H9 (cell line): ENCODE measurements around the gene L3MBTL4. TPM values are rescaled to one million over a fixed set of nuclear protein-coding genes. Genes with fewer than 3 reads are reported as not detected.

Source experiments
- DNase-seq: peaks from one replicate; pipeline ENCODE4 v3.0.0-alpha.2; 2017
- H2AFZ ChIP-seq: one replicate; pipeline ENCODE4 v1.6.1; 2013; ENCODE audit warnings: mild to moderate bottlenecking, low read length, control low read depth, moderate library complexity
- H2AK5ac ChIP-seq: 2 replicates; pipeline ENCODE4 v1.6.1; 2013; ENCODE audit warnings: low read length, control low read depth, mixed read lengths; ENCODE audit not compliant: insufficient read length
- H2BK120ac ChIP-seq: one replicate; pipeline ENCODE4 v1.6.1; 2013; ENCODE audit warnings: low read depth, mild to moderate bottlenecking, low read length, control low read depth, inconsistent platforms; ENCODE audit not compliant: poor library complexity, severe bottlenecking
- H2BK12ac ChIP-seq: 2 replicates; pipeline ENCODE4 v1.6.1; 2013; ENCODE audit warnings: low read length, control low read depth, mixed read lengths, low read depth; ENCODE audit not compliant: insufficient read length
- H2BK15ac ChIP-seq: 2 replicates; pipeline ENCODE4 v1.6.1; 2013; ENCODE audit warnings: low read depth, low read length, control low read depth
- H2BK20ac ChIP-seq: one replicate; pipeline ENCODE4 v1.6.1; 2013; ENCODE audit warnings: low read depth, mild to moderate bottlenecking, low read length, control low read depth, inconsistent platforms; ENCODE audit not compliant: poor library complexity, severe bottlenecking
- H2BK5ac ChIP-seq: 2 replicates; pipeline ENCODE4 v1.6.1; 2013; ENCODE audit warnings: low read length, control low read depth, mixed read lengths; ENCODE audit not compliant: insufficient read length
- H3K14ac ChIP-seq: 2 replicates; pipeline ENCODE4 v1.6.1; 2013; ENCODE audit warnings: low read length, control low read depth; ENCODE audit not compliant: insufficient read depth
- H3K18ac ChIP-seq: 2 replicates; pipeline ENCODE4 v1.6.1; 2013; ENCODE audit warnings: low read depth, mild to moderate bottlenecking, mixed read lengths, low read length, control low read depth; ENCODE audit not compliant: insufficient read length
- H3K23ac ChIP-seq: 2 replicates; pipeline ENCODE4 v1.6.1; 2013; ENCODE audit warnings: low read length, control low read depth, mixed read lengths, low read depth; ENCODE audit not compliant: insufficient read length
- H3K23me2 ChIP-seq: 2 replicates; pipeline ENCODE4 v1.6.1; 2013; ENCODE audit warnings: low read depth, mild to moderate bottlenecking, mixed read lengths, low read length, control low read depth; ENCODE audit not compliant: insufficient read length, poor library complexity, severe bottlenecking
- H3K27ac ChIP-seq: 2 replicates; pipeline ENCODE4 v1.5.1; 2013; ENCODE audit warnings: low read length, control low read depth, mixed read lengths, low read depth; ENCODE audit not compliant: insufficient read length
- H3K27me3 ChIP-seq: 2 replicates; pipeline ENCODE4 v1.6.1; 2013; ENCODE audit warnings: low read length, control low read depth, inconsistent platforms; ENCODE audit not compliant: insufficient read depth
- H3K4ac ChIP-seq: 2 replicates; pipeline ENCODE4 v1.6.1; 2013; ENCODE audit warnings: low read depth, mild to moderate bottlenecking, control low read depth, inconsistent platforms, low read length, moderate library complexity
- H3K4me1 ChIP-seq: 2 replicates; pipeline ENCODE4 v1.6.1; 2013; ENCODE audit warnings: low read length, control low read depth, inconsistent platforms; ENCODE audit not compliant: insufficient read depth
- H3K4me2 ChIP-seq: 2 replicates; pipeline ENCODE4 v1.6.1; 2013; ENCODE audit warnings: low read length, control low read depth, mixed read lengths; ENCODE audit not compliant: insufficient read length, insufficient read depth
- H3K56ac ChIP-seq: 2 replicates; pipeline ENCODE4 v1.6.1; 2013; ENCODE audit warnings: low read depth, mild to moderate bottlenecking, mixed read lengths, low read length, control low read depth; ENCODE audit not compliant: insufficient read length
- H3K79me1 ChIP-seq: 2 replicates; pipeline ENCODE4 v1.6.1; 2013; ENCODE audit warnings: low read depth, mild to moderate bottlenecking, moderate library complexity, low read length, control low read depth, inconsistent platforms; ENCODE audit not compliant: insufficient read depth, poor library complexity, severe bottlenecking
- H3K79me2 ChIP-seq: 2 replicates; pipeline ENCODE4 v1.6.1; 2013; ENCODE audit warnings: low read length, control low read depth, inconsistent platforms; ENCODE audit not compliant: insufficient read depth
- H3K9ac ChIP-seq: 2 replicates; pipeline ENCODE4 v1.6.1; 2013; ENCODE audit warnings: low read length, control low read depth, mixed read lengths; ENCODE audit not compliant: insufficient read length; ENCODE audit errors: extremely low read depth
- H3K9me3 ChIP-seq: one replicate; pipeline ENCODE4 v1.6.1; 2013; ENCODE audit warnings: low read depth, low read length, inconsistent platforms; ENCODE audit not compliant: control insufficient read depth
- H3T11ph ChIP-seq: one replicate; pipeline ENCODE4 v1.6.1; 2013; ENCODE audit warnings: mild to moderate bottlenecking, low read length, control low read depth, inconsistent platforms
- H4K20me1 ChIP-seq: one replicate; pipeline ENCODE4 v1.6.1; 2013; ENCODE audit not compliant: control insufficient read depth, insufficient read length, insufficient read depth
- H4K5ac ChIP-seq: 2 replicates; pipeline ENCODE4 v1.6.1; 2013; ENCODE audit warnings: low read depth, mild to moderate bottlenecking, mixed read lengths, low read length, control low read depth; ENCODE audit not compliant: insufficient read length
- H4K8ac ChIP-seq: replicated peaks from 2 replicates; pipeline ENCODE4 v1.6.1; 2013; ENCODE audit warnings: low read length, control low read depth, mixed read lengths, low read depth; ENCODE audit not compliant: insufficient read length
- H4K91ac ChIP-seq: 2 replicates; pipeline ENCODE4 v1.6.1; 2013; ENCODE audit warnings: low read depth, mild to moderate bottlenecking, moderate library complexity, mixed read lengths, low read length, control low read depth; ENCODE audit not compliant: insufficient read length
- H3K27ac Mint-ChIP-seq, 3 experiments: 2 replicates in 2 of 3; 3 replicates in 1 of 3; pipeline ENCODE4 v1.8.0; 2020 to 2021; ENCODE audit warnings: mixed read lengths in 3 of 3, mild to moderate bottlenecking in 1 of 3, moderate library complexity in 1 of 3
- H3K27me3 Mint-ChIP-seq: 2 replicates; pipeline ENCODE4 v1.8.0; 2021; ENCODE audit warnings: low read depth, mild to moderate bottlenecking, moderate library complexity, mixed read lengths
- H3K36me3 Mint-ChIP-seq, 3 experiments: 2 replicates in 2 of 3; 3 replicates in 1 of 3; pipeline ENCODE4 v1.8.0; 2020 to 2021; ENCODE audit warnings: low read depth in 3 of 3, mixed read lengths in 3 of 3; ENCODE audit not compliant: insufficient read depth in 1 of 3
- H3K4me1 Mint-ChIP-seq, 2 experiments: 2 replicates each; pipeline ENCODE4 v1.8.0; 2020; ENCODE audit warnings: mixed read lengths in 2 of 2
- H3K4me3 Mint-ChIP-seq, 2 experiments: 2 replicates in 1 of 2; 3 replicates in 1 of 2; pipeline ENCODE4 v1.8.0; 2020 to 2021; ENCODE audit warnings: mild to moderate bottlenecking in 2 of 2, mixed read lengths in 2 of 2, moderate library complexity in 1 of 2
- H3K9me3 Mint-ChIP-seq, 2 experiments: 2 replicates in 1 of 2; 3 replicates in 1 of 2; pipeline ENCODE4 v1.8.0; 2020; ENCODE audit warnings: mild to moderate bottlenecking in 2 of 2, mixed read lengths in 2 of 2, moderate library complexity in 1 of 2
- WGBS: extraction: QIAGEN DNeasy Blood & Tissue Kit; methylation state at CpG from one replicate; pipeline ENCODE4 v1.1.7; 2013; ENCODE audit warnings: missing lambda C conversion rate, low lambda C conversion rate, mixed read lengths; ENCODE audit not compliant: insufficient read length; ENCODE audit errors: extremely low coverage; 5-methylcytosine and 5-hydroxymethylcytosine counted together
- total RNA-seq: library from RNA; stranded (reverse); gene quantifications from 2 replicates; pipeline ENCODE4 v1.2.1, GENCODE V29; 2021
- TF ChIP-seq, protein P1 (sequence below): fragments of 200-600 bp; sonication (generic); conservative IDR thresholded peaks from 3 replicates; pipeline ENCODE4 v1.8.0; 2021; ENCODE audit warnings: antibody characterized with exemption, mild to moderate bottlenecking

The L3MBTL4 gene
- total RNA-seq, 1 experiment from 2014 or later, result 1.9 TPM

DNA sequence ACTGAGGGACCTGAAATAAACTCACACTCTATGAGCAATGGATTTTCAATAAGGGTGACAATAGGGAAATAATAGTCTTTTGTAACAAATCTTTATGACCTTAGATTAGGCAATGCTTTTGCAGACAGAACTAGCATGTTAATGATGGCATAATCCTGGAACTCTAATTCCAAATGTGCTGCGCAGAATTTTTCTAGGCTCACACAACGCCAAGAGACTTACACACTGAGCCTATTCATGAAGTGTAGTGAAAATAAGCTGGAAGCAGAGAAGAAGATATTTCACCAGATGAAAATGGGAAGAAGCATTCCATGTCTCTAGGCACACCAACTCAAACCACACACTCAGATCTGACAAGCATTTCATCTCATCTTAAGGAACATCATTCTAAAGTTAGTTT lies 178.5 kb downstream of the L3MBTL4 start:
- no peak overlapping the region for H3K27ac ChIP-seq
- no peaks in the 10 kb centered on the region; the same call in 1 of the 2 replicates for H3K4me1 ChIP-seq
- no peak overlapping the region for H4K91ac ChIP-seq
- Mint-ChIP-seq H3K27ac (no peak overlapping the region), H3K9me3 (peaks cover 0 to 3% of the 10 kb centered on the region in 2 experiments; a peak in 1 of 5 replicates), H3K27me3 (no peaks in the 10 kb centered on the region), H3K4me3 (no peak overlapping the region), H3K4me1 (peaks cover 5 to 6% of the 10 kb centered on the region in 2 experiments), H3K36me3 (peaks cover 0 to 4% (median 0%) of the 10 kb centered on the region in 3 experiments; a peak in 3 of 7 replicates)
- TF ChIP-seq, protein P1, sequence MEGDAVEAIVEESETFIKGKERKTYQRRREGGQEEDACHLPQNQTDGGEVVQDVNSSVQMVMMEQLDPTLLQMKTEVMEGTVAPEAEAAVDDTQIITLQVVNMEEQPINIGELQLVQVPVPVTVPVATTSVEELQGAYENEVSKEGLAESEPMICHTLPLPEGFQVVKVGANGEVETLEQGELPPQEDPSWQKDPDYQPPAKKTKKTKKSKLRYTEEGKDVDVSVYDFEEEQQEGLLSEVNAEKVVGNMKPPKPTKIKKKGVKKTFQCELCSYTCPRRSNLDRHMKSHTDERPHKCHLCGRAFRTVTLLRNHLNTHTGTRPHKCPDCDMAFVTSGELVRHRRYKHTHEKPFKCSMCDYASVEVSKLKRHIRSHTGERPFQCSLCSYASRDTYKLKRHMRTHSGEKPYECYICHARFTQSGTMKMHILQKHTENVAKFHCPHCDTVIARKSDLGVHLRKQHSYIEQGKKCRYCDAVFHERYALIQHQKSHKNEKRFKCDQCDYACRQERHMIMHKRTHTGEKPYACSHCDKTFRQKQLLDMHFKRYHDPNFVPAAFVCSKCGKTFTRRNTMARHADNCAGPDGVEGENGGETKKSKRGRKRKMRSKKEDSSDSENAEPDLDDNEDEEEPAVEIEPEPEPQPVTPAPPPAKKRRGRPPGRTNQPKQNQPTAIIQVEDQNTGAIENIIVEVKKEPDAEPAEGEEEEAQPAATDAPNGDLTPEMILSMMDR, result no peak
- H3K23me2 ChIP-seq, result no peaks in the 10 kb centered on the region
- no CpG with 5 or more reads among the region's 2 CpGs for WGBS
- H3K9ac ChIP-seq, result no peak overlapping the region
- no peak overlapping the region for H3K18ac ChIP-seq
- no peak overlapping the region for H2AK5ac ChIP-seq
- no peak overlapping the region for H4K8ac ChIP-seq
- no peak overlapping the region for H3K4me2 ChIP-seq
- no peak overlapping the region for H3K14ac ChIP-seq
- no peak overlapping the region for H2BK5ac ChIP-seq
- H2BK12ac ChIP-seq, result no peak overlapping the region
- H2BK20ac ChIP-seq, result no peak overlapping the region
- H3K23ac ChIP-seq, result no peak overlapping the region
- no peak overlapping the region for H2BK15ac ChIP-seq
- H4K20me1 ChIP-seq, result no peaks in the 10 kb centered on the region
- H4K5ac ChIP-seq, result no peak overlapping the region
- no peaks in the 10 kb centered on the region for H3K79me2 ChIP-seq
- H3K56ac ChIP-seq, result no peak overlapping the region
- no peak overlapping the region for H2AFZ ChIP-seq
- no peaks in the 10 kb centered on the region for H3K79me1 ChIP-seq
- no peaks in the 10 kb centered on the region for H3K9me3 ChIP-seq
- no peaks in the 10 kb centered on the region for H3K27me3 ChIP-seq
- DNase-seq, result no peak
- no peak overlapping the region for H3T11ph ChIP-seq
- H3K4ac ChIP-seq, result no peak overlapping the region
- H2BK120ac ChIP-seq, result no peak overlapping the region
